Middle frontal gyrus (tissue), 1 donor: ENCODE measurements around the gene LRCOL1.

Experiments
- DNase-seq: peaks from one replicate; pipeline ENCODE4 v3.0.0-alpha.2; 2015; ENCODE audit warnings: low spot score; ENCODE audit errors: extremely low spot score

LRCOL1 gene

DNA sequence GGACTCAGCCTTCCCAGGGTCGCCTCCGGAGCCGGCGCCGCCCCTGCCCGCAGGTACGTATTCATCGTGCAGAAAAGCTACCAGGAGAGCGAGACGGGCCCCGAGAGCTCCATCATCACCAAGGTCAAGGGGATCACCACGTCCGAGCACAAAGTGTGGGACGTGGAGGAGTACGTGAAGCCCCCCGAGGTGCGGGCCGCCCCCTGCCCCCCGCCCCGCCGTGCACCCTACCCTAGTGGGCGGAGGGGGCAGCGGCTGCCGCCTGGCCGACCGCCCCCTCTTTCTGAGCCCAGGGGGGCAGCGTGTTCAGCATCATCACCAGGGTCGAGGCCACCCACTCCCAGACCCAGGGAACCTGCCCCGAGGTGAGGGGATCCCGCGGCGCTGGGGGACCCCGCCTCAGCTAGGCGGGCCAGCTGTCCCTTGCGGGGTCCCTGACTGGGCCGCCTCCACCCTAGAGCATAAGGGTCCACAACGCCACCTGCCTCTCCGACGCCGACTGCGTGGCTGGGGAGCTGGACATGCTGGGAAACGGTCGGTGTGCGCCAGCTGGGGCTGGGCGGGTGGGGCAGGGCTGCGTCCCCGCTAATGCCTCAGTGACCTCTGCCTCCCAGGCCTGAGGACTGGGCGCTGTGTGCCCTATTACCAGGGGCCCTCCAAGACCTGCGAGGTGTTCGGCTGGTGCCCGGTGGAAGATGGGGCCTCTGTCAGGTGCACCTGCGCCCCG is 9.2 kb upstream of the LRCOL1 start:
- DNase-seq, result no peak

DNA sequence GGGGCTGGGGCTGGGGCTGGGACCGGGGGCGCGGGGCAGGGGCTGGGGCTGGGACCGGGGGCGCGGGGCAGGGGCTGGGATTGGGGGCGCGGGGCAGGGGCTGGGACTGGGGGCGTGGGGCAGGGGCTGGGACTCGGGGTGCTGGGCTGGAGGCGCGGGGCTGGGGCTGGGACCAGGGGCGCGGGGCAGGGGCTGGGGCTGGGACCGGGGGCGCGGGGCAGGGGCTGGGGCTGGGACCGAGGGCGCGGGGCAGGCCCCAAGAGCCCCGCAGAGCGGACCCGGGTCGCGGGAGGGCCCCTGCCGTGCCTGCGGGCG is 8.6 kb upstream of the LRCOL1 start:
- DNase-seq, result no peak

DNA sequence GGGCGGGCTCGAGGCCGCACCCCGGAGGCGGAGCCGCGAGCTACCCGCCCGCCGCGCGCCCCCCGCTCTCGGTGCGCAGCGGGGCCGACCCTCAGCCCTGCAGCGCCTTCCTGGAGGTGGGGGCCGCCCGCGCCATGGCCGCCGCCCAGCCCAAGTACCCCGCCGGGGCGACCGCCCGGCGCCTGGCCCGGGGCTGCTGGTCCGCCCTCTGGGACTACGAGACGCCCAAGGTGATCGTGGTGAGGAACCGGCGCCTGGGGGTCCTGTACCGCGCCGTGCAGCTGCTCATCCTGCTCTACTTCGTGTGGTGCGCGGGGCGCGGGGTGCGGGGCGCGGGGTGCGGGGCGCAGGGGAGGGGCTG is 8.3 kb upstream of the LRCOL1 start, which contains the start of gene P2RX2:
TSS of gene P2RX2 (plus strand) at position 94 of the 361 bp plus-strand sequence. CDS start at position 135, 41 bp downstream.
- no peak for DNase-seq

DNA sequence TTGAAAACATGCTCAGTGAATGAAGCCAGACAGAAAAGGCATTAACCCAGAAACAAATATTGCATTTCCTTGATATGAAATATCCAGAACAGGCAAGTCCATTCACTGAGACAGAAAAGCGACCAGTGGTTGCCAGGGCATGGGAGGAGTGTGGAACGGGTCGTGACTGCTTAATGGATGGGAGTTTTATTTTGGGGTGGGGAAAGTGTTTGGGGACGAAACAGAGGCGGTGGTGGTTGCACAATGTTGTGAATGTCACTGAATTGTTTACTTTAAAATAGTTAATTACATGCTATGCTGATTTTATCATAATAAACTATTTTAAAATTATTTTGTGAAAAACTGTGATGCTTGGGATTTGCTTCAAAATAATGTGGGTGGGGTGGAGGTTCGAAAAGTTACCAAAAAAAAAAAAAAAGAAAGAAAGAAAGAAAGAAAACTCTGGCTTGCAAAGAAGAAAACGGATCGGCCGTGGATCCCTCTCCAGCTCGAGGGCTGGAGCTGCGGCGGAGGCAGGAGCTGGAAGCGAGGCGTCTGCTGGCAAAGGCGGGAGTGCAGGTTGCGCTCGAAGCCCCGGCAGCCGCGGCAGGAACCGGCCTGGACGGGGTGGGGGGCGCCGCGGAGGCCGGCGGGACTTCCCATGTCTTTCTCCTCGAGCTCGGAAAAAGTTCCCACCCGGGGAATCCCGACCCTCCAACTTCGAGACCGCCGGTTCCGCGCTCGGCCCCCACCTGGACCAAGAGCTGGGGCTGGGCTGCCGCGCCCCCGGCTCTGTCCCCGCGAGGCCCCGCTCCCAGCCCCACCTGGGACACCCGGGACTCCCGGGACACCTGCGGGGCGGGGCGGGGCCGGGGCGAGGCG is 7.7 kb upstream of the LRCOL1 start:
- DNase-seq, result no peak

DNA sequence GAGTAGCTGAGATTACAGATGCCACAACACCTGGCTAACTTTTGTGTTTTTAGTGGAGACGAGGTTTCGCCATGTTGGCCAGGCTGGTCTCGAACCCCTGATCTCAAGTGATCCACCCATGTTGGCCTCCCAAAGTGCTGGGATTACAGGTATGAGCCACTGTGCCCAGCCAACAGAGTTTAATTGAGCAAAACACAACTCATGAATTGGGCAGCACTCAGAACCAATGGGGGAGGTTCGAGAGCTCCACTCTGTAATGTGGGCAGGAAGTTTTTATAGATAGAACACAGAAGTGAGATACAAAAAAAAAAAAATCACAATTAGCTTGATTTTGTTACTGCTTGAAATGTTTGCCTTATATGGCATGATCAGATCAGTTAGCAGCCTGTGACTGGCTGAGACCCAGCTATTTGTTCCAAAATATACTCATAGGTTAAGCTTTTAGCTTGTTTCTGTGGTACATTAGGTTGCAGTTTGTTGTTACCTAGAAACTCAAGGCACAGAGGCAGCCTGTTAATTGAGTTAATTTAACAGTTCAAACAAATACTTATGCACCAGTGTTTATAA is 6.8 kb upstream of the LRCOL1 start:
- DNase-seq, result no peak

DNA sequence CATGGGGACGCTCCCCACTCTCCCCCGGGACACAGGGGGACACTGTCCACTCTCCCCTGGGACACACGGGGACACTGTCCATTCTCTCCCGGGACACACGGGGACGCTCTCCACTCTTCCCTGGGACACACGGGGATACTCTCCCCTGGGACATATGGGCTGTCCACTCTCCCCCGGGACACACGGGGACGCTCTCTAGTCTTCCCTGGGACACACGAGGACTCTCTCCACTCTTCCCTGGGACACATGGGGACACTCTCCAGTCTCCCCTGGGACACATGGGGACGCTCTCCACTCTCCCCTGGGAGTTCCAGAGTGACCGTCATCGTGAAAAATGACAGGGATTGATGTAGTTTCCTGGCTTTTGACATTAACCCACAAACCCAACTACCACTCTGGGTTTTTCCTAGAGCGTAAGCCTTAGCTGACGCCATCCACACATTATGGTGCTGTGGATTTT is 5.2 kb upstream of the LRCOL1 start:
- no peak for DNase-seq

DNA sequence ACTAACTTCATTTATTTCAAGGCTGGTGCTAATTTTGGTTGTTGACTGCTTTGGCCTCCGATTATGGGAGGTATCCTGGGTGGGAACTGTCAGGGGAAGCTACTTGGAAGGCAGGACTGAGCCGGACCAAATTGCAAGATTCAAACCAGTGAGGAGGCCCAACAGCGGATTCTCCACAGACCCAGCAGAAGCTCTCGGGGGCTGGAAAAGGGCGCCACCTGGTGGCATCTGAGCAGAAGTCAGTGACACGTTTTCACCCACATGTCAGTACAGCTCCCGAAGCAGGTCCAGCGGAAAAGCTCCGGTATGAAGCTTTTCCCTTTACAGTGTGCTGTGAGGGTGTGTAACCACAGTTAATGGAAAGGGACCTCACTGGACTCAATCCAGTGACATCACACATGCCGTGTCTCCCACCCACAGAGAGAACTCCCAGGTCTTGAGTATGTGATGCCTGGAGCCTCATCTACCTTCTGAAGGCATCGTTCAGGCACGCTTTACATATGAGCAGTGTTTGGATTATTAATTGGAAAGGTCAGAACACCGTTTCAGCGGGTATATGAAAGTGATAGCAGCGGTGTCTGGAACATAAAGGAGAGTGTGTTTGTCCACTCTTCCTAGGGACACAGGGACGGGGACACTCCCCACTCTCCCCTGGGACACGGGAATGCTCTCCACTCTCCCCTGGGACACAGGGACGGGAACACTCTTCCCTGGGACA is 4.6 kb upstream of the LRCOL1 start:
- peak; percentile 69 for DNase-seq

DNA sequence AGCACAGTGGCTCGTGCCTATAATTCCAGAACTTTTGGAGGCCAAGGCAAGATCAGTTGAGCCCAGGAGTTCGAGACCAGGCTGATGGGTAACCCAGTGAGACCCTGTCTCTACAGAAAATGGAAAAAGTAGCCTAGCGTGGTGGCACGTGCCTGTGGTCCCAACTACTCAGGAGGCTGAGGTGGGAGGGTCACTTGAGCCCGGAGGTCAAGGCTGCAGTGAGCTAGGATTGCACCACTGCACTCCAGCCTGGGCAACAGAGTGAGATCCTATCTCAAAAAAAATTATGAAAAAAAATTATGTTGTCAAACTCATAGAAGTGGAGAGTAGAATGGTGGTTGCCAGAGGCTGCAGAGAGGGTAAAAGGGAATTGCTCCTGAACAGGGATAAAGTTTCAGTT is 3.6 kb upstream of the LRCOL1 start:
- no peak for DNase-seq

DNA sequence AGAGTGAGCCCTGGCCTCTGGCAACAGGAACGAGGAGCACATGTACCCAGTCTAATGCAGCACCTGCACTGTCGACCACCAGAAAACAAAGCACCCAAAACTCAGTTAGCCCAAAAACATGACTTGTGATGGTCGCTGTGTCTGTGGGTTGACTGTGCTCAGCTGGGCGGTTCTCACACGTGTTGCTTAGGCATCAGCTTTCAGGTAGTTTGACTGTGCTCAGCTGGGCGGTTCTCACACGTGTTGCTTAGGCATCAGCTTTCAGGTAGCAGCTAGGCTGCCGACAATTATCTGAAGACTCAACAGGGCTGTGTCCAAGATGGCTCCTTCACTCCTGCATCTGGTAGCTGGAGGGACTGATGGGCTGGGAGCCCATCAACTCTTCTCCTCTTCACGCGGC is 1.2 kb upstream of the LRCOL1 start:
- DNase-seq, result no peak

DNA sequence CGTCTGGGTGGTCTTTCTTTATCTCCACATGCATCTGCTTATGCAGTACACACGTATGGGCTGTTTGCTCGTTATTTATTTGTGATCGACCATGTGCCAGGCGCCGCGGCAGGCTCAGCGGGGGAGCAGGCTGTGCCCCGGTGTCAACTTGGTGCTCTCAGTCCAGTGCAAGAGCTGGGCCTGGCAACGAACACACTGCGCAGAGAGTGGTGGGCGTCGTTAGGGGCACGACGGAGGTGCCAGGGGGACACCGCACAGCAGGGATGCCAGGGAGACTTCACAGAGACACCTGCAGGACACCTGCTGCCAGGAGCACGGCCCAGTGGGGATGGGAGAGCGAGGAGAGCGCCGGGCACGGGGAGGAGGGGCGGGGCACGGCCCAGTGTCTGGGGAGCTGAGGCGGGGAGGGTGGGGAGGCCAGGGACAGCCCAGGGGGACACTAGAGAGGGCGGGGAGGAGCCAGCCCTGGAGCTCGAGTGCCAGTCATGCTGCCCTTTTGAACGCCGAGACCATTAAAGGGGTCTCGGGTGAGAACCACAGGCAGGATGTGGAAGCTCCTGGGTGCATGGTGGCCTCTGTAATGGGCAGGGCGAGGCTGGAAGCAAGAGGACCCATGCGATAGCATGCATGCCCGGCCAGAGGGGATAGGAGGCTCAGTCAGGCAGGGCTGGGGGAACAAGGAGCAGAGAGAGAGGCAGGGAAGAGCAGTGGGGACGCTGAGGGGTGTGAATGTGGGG is 652 bp upstream of the LRCOL1 start:
- no peak for DNase-seq

DNA sequence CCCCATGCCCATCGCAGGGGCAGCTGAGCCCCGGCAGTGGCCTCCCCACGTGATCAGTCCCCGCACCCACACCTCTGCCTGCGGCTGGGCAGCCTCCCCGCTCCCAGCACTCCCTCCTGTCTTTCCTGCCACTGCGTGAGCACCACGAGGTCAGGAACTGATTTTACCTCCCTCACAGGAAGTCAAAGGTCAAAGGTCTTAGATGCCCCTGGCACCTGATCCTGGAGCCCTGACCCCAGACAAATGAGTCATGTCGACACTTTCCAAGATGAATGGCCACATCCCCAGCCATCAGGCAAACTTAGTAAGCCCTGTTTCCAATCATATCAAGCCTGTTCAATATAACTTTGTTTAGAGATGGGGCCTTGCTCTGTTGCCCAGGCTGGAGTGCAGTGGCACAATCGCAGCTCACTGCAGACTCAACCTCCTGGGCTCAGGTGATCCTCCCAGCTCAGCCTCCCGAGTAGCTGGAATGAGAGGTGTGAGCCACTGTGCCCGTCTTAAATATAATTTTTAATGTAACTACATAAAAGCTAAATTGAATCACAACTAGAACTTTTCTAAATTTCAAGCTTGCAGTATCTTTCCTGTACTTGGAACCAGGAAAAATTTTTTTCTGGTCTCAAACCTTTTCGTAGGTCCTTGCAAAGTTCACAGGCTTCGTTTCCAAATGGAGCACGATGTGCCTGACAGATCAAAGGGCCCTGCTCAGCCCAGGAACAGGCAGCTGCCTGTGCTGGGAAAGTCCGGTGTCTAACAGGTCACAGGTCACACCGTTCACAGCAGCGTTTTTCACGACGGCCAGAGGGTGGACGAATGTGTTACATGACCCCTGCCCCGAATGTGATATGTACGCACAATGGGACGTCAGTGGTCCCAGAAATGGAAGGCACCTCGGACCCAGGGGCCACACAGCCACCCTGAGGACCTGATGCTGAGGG is 1.9 kb downstream of the LRCOL1 start:
- no peak for DNase-seq

DNA sequence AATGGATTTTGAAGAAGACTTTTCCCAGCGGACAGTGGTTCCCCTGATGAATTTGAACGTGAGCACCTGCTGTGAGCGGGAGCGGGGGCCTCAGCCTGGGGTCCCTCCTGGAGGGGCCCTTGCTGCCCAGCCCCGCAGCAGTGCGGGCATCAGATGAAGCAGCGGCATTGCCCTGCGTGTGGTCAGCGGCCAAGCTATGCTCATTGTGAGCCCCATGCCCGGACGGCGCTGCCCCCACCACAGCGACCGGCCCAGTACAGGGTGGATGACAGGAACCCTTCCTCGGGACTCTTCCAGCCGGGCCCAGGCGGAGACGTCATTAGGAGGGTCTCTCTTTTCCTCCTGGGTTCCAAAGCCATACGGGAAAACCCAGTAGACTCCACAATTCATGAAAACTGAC is 3.5 kb downstream of the LRCOL1 start:
- no peak for DNase-seq

DNA sequence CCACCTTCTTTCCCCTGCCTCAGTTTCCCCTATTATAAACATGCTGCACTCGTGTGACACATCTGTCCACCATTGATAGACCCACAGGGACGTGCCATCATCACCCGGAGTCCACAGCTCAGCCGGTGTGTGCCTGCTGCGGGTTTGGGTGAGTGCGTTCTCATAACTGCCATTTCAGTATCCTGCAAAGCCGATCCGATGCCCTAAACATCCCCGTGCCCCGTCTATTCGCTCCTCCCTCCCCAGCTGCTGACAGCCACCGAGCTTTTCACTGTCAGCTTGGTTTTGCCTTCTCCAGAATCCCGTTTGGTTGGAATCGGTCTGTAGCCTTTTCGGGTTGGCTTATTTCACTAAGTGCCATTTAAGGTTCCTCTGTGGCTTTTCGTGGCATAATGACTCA is 3.9 kb downstream of the LRCOL1 start:
- DNase-seq, result no peak

DNA sequence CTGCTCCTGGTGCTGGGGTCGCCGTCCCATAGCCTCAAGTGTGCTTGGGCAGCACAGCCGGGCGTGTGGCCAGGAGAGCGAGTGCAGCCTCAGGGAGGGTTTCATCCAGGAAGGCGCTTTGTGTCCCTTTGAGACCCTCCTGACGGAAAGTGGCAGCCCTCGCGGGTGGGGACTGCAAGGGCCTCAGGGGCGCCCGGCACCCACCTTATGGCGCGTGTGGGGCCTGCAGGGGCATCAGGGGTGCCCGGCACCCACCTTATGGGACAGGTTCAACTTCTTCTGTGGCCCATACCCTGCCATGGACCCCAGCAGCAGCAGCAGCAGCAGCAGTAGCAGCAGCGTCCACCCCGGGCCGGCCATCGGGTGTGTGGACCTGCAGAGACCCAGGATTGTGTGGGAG is 4.5 kb downstream of the LRCOL1 start:
- DNase-seq, result no peak

DNA sequence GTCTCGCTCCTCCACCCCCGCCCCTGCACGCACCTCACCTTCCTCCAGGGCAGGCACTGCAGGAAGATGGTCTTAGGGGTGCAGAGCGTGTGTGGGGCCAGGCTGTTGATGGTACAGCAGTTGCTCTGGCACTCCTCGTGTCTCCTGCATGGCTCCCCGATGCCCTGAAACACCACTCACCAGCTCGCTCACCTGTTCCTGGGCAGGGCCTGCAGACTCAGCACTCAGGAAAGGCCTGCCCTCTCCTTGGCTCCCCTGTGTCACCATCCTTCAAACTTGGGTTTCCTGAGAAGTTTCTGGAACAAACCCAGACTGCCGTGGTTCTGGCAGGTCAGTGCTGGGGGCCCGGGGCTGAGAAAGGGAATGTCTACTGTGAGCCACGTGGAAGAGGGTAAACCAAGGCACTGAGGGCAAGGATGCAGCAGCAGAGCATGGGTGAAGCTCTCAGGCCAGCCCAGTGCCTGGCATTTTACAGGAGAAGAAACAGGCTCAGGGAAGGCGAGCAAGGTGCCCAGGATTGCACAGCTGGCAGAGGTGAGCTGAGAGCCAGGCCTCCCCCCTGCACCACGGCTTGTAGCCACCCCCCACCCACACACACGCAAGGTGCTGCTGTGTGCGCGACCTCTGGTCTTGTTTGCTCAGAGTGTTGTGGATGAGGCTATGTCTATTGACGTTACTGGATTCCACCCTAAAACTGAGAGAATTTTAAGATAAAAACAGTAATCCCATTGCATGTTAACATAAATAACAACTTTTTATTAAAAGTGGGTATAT is 5.5 kb downstream of the LRCOL1 start:
- no peak for DNase-seq

DNA sequence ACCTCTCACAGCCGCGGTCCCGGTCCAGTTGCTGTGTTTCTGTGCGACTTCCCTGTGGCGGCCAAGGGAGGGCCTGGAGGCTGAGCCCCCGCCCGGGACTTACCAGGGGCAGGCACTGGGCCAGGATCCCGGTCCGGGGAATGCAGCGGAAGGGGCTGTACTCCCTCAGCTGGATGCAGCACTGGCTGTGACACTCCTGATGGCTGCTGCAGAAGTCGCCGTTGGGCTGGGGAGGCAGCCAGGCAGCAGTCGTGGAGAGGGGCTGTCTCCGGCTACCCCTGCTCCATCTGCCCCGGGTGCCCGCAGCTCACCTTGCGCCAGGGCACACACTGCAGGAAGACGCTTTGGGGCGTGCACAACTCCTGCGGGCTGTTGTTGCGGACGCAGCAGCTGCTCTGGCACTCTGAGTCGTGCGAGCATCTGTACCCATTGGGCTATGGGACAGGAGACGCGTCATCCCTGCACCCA is 6.2 kb downstream of the LRCOL1 start:
- DNase-seq, result no peak

DNA sequence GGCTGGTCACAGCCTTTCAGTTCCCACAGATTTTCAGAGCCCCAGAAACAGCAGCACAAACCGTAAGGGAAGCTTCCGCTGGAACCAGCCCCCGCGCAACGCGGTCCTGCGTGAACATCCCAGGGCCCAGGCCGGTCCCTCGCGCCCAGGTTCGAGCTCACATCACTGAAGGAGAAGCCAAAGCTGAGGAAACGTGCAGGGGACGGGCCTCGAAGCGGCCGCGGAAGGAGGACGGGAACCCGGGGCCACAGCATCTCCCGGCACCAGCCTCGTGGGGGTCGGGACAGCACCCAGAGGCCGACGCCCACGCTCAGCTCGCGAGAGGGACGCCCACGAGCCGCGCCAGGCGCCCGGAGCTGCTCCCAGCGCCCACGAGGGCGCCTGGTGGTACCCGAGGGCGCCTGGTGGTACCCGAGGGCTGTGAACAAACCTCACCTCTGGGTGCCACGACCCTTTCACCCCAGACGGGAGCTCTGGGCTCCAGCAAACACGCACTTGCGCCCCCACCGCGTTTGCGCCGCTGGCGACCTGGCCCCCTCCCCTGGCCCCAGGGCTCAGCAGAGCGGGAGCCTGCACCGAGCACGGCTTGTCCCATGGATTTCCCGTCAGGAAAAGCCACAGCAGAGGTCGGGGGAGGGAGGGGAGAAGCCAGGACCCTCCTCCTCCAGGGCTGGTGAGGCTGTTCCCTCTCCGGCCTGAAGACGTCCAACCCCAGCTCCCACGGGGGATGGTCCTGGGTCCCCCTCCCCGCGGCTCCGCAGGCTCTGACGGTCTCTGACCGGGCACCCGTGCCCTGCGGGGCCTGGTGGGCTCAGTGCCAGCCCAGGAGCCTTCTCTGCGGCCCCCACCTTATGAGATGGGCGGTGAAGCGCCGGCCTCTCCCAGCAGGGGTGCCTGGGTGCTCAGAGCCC is 6.9 kb downstream of the LRCOL1 start:
- no peak for DNase-seq

DNA sequence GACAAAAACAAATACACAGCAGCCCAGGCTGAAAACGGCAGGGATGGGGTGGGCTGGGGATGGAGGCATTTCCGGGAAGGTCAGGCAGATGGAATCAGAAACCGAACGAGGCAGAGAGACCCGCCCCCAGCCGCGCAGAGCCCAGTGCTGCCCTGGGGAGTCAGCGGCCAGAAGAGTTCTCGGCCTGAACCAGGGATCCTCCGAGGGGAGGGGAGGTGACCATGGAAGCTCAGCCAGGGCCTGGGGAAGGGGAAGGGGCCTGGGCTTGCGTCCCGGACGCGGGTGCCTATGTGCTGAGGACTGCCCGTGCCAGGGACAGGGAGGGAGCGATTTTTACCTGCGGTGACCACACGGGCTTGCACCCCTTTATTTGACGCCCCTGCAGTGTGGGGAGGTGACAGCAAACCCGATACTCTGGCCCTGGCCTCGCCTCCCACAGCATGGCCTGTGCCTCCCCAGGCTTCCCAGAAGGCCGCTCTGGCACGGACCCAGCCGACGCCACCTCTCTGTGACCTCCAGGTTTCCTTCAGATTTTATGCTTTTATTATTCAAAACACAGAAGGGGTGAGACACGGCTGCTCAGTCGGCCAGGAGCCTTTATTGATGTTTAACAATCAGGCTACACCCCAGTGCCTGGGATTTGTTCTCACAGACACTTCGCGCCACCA is 7.7 kb downstream of the LRCOL1 start:
- DNase-seq, result no peak
